IMR-90 (cell line): ENCODE data around the gene PITX3. TPM values are rescaled to one million over a fixed set of nuclear protein-coding genes. Genes with fewer than 3 reads are reported as not detected.
A peak's percentile ranks its signal among the peaks of the same experiment; 100 is the strongest.

Experiments
- ATAC-seq: fragments of 200-7000 bp; cut with Tn5 transposase; 2 replicates; pipeline ENCODE4 v1.9.1; 2020; ENCODE audit warnings: low read depth, mild to moderate bottlenecking, moderate library complexity
- BruUV-seq: library from RNA; stranded (reverse); fragments of 400-500 nt; replicated peaks from 2 replicates; lab custom pipeline; 2021; lab: Mats Ljungman, UMichigan
- CTCF ChIA-PET: fragments of 300-600 bp; formaldehyde crosslinking; extraction: SDS; loops from one replicate; lab custom pipeline; 2021; ENCODE audit warnings: antibody characterized with exemption; lab: Yijun Ruan, JAX
- POLR2A ChIA-PET: fragments of 300-600 bp; sonication (Branson Sonifier 250); formaldehyde crosslinking; loops from one replicate; lab custom pipeline; 2022; ENCODE audit warnings: antibody characterized with exemption; ENCODE audit not compliant: unreplicated experiment; lab: Charles Lee
- DNase-seq: peaks from one replicate; pipeline ENCODE4 v3.0.0; 2013
- H2AFZ ChIP-seq: replicated peaks from 2 replicates; pipeline ENCODE3; 2013; ENCODE audit warnings: low read length, mild to moderate bottlenecking; ENCODE audit not compliant: poor library complexity
- H2AK5ac ChIP-seq: 2 replicates; pipeline ENCODE4 v1.6.1; 2013; ENCODE audit warnings: low read depth, low read length, inconsistent platforms
- H2AK9ac ChIP-seq: replicated peaks from 2 replicates; pipeline ENCODE3; 2013; ENCODE audit warnings: mild to moderate bottlenecking, low read depth, low read length, moderate library complexity; ENCODE audit not compliant: poor library complexity
- H2BK120ac ChIP-seq: 2 replicates; pipeline ENCODE4 v1.6.1; 2013; ENCODE audit warnings: low read depth, low read length, inconsistent platforms
- H2BK15ac ChIP-seq: 3 replicates; pipeline ENCODE4 v1.6.1; 2013; ENCODE audit warnings: low read depth, low read length, inconsistent platforms
- H2BK20ac ChIP-seq: 2 replicates; pipeline ENCODE4 v1.6.1; 2013; ENCODE audit warnings: low read depth, mild to moderate bottlenecking, inconsistent platforms, low read length, moderate library complexity
- H2BK5ac ChIP-seq: 2 replicates; pipeline ENCODE4 v1.6.1; 2013; ENCODE audit warnings: mild to moderate bottlenecking, low read depth, low read length, inconsistent platforms; ENCODE audit not compliant: poor library complexity, severe bottlenecking
- H3K14ac ChIP-seq: replicated peaks from 2 replicates; pipeline ENCODE4 v1.6.1; 2013; ENCODE audit warnings: low read depth, low read length, inconsistent platforms
- H3K18ac ChIP-seq: 2 replicates; pipeline ENCODE4 v1.6.1; 2013; ENCODE audit warnings: low read depth, low read length, control low read depth
- H3K23ac ChIP-seq: 2 replicates; pipeline ENCODE4 v1.6.1; 2013; ENCODE audit warnings: low read depth, low read length, inconsistent platforms
- H3K27ac ChIP-seq: 2 replicates; pipeline ENCODE4 v1.5.1; 2013; ENCODE audit warnings: mild to moderate bottlenecking, control low read depth, low read length; ENCODE audit not compliant: insufficient read depth
- H3K27me3 ChIP-seq: 2 replicates; pipeline ENCODE4 v1.6.1; 2013; ENCODE audit warnings: low read length; ENCODE audit not compliant: control insufficient read depth, insufficient read depth
- H3K36me3 ChIP-seq: 2 replicates; pipeline ENCODE4 v1.6.1; 2013; ENCODE audit warnings: low read length, mixed read lengths; ENCODE audit not compliant: control insufficient read depth, insufficient read depth
- H3K4ac ChIP-seq: 2 replicates; pipeline ENCODE4 v1.6.1; 2013; ENCODE audit warnings: low read depth, low read length, inconsistent platforms
- H3K4me1 ChIP-seq: 2 replicates; pipeline ENCODE4 v1.6.1; 2013; ENCODE audit warnings: low read length, mixed read lengths; ENCODE audit not compliant: control insufficient read depth, insufficient read depth
- H3K4me2 ChIP-seq: 2 replicates; pipeline ENCODE4 v1.6.1; 2013; ENCODE audit warnings: low read depth, mild to moderate bottlenecking, control low read depth, low read length, moderate library complexity
- H3K4me3 ChIP-seq: 2 replicates; pipeline ENCODE4 v1.5.1; 2013; ENCODE audit warnings: low read depth, mild to moderate bottlenecking, control low read depth, low read length, moderate library complexity; ENCODE audit not compliant: insufficient read depth
- H3K56ac ChIP-seq: 2 replicates; pipeline ENCODE4 v1.6.1; 2013; ENCODE audit warnings: low read length, inconsistent platforms; ENCODE audit not compliant: insufficient read depth; ENCODE audit errors: extremely low read depth
- H3K79me1 ChIP-seq, 2 experiments: 2 replicates each; pipeline ENCODE4 v1.6.1; 2013; ENCODE audit warnings: low read length in 2 of 2, inconsistent platforms in 1 of 2, low read depth in 1 of 2
- H3K9ac ChIP-seq: 2 replicates; pipeline ENCODE4 v1.6.1; 2013; ENCODE audit warnings: low read depth, low read length, control low read depth
- H3K9me1 ChIP-seq: 2 replicates; pipeline ENCODE4 v1.6.1; 2013; ENCODE audit warnings: low read length, inconsistent platforms; ENCODE audit not compliant: insufficient read depth
- H3K9me3 ChIP-seq: 2 replicates; pipeline ENCODE4 v1.6.1; 2013; ENCODE audit warnings: low read length; ENCODE audit not compliant: control insufficient read depth, insufficient read depth
- H4K20me1 ChIP-seq: 2 replicates; pipeline ENCODE4 v1.6.1; 2013; ENCODE audit warnings: low read length, inconsistent platforms; ENCODE audit not compliant: insufficient read depth
- H4K5ac ChIP-seq: 2 replicates; pipeline ENCODE4 v1.6.1; 2013; ENCODE audit warnings: mild to moderate bottlenecking, low read depth, low read length, control low read depth
- H4K8ac ChIP-seq, 2 experiments: 2 replicates each; pipeline ENCODE4 v1.6.1; 2013; ENCODE audit warnings: low read depth in 2 of 2, low read length in 2 of 2, control low read depth in 1 of 2, inconsistent platforms in 1 of 2
- H4K91ac ChIP-seq: 2 replicates; pipeline ENCODE4 v1.6.1; 2013; ENCODE audit warnings: low read depth, low read length, inconsistent platforms; ENCODE audit not compliant: insufficient read depth
- BHLHE40 ChIP-seq: fragments of 150-350 bp; IDR thresholded peaks from 2 replicates; pipeline ENCODE4 v1.6.1; 2016; ENCODE audit warnings: mild to moderate bottlenecking, low read depth, low read length
- CEBPB ChIP-seq: IDR thresholded peaks from 2 replicates; pipeline ENCODE4 v1.6.1; 2012; ENCODE audit warnings: low read depth, low read length, improper control_type of control experiment
- CHD1 ChIP-seq: IDR thresholded peaks from 2 replicates; pipeline ENCODE4 v1.6.1; 2012; ENCODE audit warnings: low read depth, low read length, improper control_type of control experiment
- FOS ChIP-seq: fragments of 150-350 bp; IDR thresholded peaks from 2 replicates; pipeline ENCODE4 v1.6.1; 2016; ENCODE audit warnings: low read depth, low read length
- MAFK ChIP-seq: IDR thresholded peaks from 2 replicates; pipeline ENCODE4 v1.6.1; 2012; ENCODE audit warnings: low read depth, low read length, improper control_type of control experiment
- MAZ ChIP-seq: IDR thresholded peaks from 2 replicates; pipeline ENCODE4 v1.6.1; 2012; ENCODE audit warnings: low read depth, mild to moderate bottlenecking, low read length, improper control_type of control experiment, moderate library complexity, borderline replicate concordance
- MXI1 ChIP-seq: IDR thresholded peaks from 2 replicates; pipeline ENCODE4 v1.6.1; 2012; ENCODE audit warnings: low read depth, mild to moderate bottlenecking, low read length, moderate library complexity, borderline replicate concordance
- NFE2L2 ChIP-seq: fragments of 150-350 bp; IDR thresholded peaks from 2 replicates; pipeline ENCODE4 v1.6.1; 2016; ENCODE audit warnings: low read depth, mild to moderate bottlenecking, low read length
- RAD21 ChIP-seq: IDR thresholded peaks from 2 replicates; pipeline ENCODE4 v1.6.1; 2012; ENCODE audit warnings: low read length, improper control_type of control experiment
- RCOR1 ChIP-seq: IDR thresholded peaks from 2 replicates; pipeline ENCODE4 v1.6.1; 2012; ENCODE audit warnings: mild to moderate bottlenecking, low read length, improper control_type of control experiment; ENCODE audit not compliant: insufficient replicate concordance
- RFX5 ChIP-seq: IDR thresholded peaks from 2 replicates; pipeline ENCODE4 v1.8.0; 2012; ENCODE audit warnings: low read depth, mild to moderate bottlenecking, low read length, moderate library complexity
- SMC3 ChIP-seq: fragments of 150-350 bp; IDR thresholded peaks from 2 replicates; pipeline ENCODE4 v1.6.1; 2016; ENCODE audit warnings: low read depth, mild to moderate bottlenecking, antibody characterized with exemption, low read length, moderate library complexity
- WGBS, 2 experiments: methylation state at CpG; one replicate each; pipeline versions ENCODE4 v1.1.5 to v1.1.7; 2013; ENCODE audit warnings: missing lambda C conversion rate in 2 of 2; ENCODE audit not compliant: insufficient read length in 1 of 2; ENCODE audit errors: extremely low coverage in 2 of 2; 5-methylcytosine and 5-hydroxymethylcytosine counted together
- dilution Hi-C: fragments of 300-500 bp; cut with HindIII; formaldehyde crosslinking; loops from one replicate; pipeline ENCODE4 v1.14.3; 2018; ENCODE audit warnings: low sequenced_read_pairs; ENCODE audit not compliant: unreplicated experiment
- in situ Hi-C: fragments of 300-500 bp; cut with MboI; formaldehyde crosslinking; loops from 3 replicates; pipeline ENCODE4 v1.14.3; 2019; ENCODE audit warnings: low sequenced_read_pairs, inconsistent platforms, mixed read lengths
- intact Hi-C: fragments of 100-400 bp; cut with micrococcal nuclease; formaldehyde crosslinking; loops from 2 replicates; pipeline ENCODE4 v1.10.0; 2022
- polyA plus RNA-seq, 3 experiments: library from polyadenylated mRNA; depleted of rRNA; stranded (reverse); fragments of >200 nt; gene quantifications; 2 replicates each; pipeline ENCODE4 v1.2.3, GENCODE V29; 2012; ENCODE audit warnings: low replicate concordance in 1 of 3
- total RNA-seq: library from RNA; depleted of rRNA; stranded (reverse); fragments of >200 nt; gene quantifications from 2 replicates; pipeline ENCODE4 v1.2.3, GENCODE V29; 2012
- TF ChIP-seq, protein P1 (sequence below): fragments of 150-350 bp; IDR thresholded peaks from 2 replicates; pipeline ENCODE4 v1.6.1; 2017; ENCODE audit warnings: mild to moderate bottlenecking, antibody characterized with exemption, low read length, low read depth
- TF ChIP-seq, protein P2 (sequence below): conservative IDR thresholded peaks from 2 replicates; pipeline ENCODE4 v1.5.1; 2012; ENCODE audit warnings: mild to moderate bottlenecking, low read depth, low read length, improper control_type of control experiment
- TF ChIP-seq, protein P3 (sequence below): fragments of 150-350 bp; IDR thresholded peaks from 2 replicates; pipeline ENCODE4 v1.6.1; 2016; ENCODE audit warnings: low read depth, mild to moderate bottlenecking, low read length, moderate library complexity, borderline replicate concordance

PITX3 gene
- total and polyA plus RNA-seq, 2 of the 4 experiments (the other 2 are of a cell fraction) = not detected

DNA sequence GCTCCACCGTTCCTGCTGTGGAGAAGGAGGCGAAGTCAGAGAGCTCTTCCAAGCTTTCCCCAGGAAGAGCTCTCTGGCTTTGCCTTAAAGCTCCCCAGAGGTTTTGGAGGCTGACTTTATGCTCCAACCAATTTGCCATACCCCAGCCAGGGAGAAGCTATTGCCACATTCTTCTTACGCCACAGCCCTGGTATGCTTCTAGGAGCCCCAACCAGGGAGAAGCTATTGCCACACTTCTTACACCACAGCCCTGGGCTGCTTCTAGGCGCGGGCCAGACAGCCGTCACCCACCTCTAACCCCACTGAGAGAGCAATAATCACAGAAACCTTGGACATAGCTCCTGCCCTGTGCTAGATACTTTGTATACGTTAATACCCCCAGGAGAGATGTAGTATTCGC lies 14.3 kb downstream of the PITX3 start:
- Histone ChIP-seq H4K8ac (no peak overlapping the region), H3K18ac (no peak overlapping the region), H3K79me1 (no peaks in the 10 kb centered on the region), H3K23ac (no peak overlapping the region), H2BK120ac (no peak overlapping the region), H3K9ac (no peak overlapping the region), H2BK20ac (no peak overlapping the region), H3K9me3 (no peaks in the 10 kb centered on the region), H4K91ac (no peak overlapping the region), H3K4me1 (peaks cover 11% of the 10 kb centered on the region), H3K4ac (no peak overlapping the region), H3K36me3 (no peaks in the 10 kb centered on the region), H3K56ac (no peak overlapping the region), H2AK9ac (no peak overlapping the region), H3K27me3 (peaks cover 27% of the 10 kb centered on the region), H2BK15ac (no peak overlapping the region), H3K4me2 (no peak overlapping the region), H2AK5ac (no peak overlapping the region), H3K9me1 (0 out of 2 replicates have a peak, but pooled peaks cover 3% of the 10 kb centered on the region), H2AFZ (no peak overlapping the region), H3K4me3 (no peak overlapping the region), H4K20me1 (peaks cover 10% of the 10 kb centered on the region), H3K27ac (no peak overlapping the region), H3K14ac (no peak overlapping the region), H4K5ac (no peak overlapping the region), H2BK5ac (no peak overlapping the region)
- dilution Hi-C loops (no loop called here), intact Hi-C loops (loop anchor here (10.0 kb wide), 1 partner anchor 358 kb away; no protein-coding TSS in a partner anchor), in situ Hi-C loops (loop anchor here (5.0 to 10.0 kb wide), 3 partner anchors 60 to 258 kb away; no protein-coding TSS in a partner anchor)
- DNase-seq (peak; percentile 49), ATAC-seq (peak; percentile 2; the same call in 1 of the 2 replicates)
- no TSS peak for BruUV-seq
- WGBS, 2 experiments = 83% methylated on average over 2 of the region's 8 CpGs; no CpG with 5 or more reads in 1 of the 2 experiments
- ChIA-PET CTCF (interaction anchor here (1.2 to 1.7 kb wide), 2 partner anchors 57 to 125 kb away, joined by 6 to 8 read pairs; no protein-coding TSS in a partner anchor), POLR2A (no interaction called here)
- TF ChIP-seq FOS = no peak
- TF ChIP-seq RCOR1 = no peak
- TF ChIP-seq, protein P1, sequence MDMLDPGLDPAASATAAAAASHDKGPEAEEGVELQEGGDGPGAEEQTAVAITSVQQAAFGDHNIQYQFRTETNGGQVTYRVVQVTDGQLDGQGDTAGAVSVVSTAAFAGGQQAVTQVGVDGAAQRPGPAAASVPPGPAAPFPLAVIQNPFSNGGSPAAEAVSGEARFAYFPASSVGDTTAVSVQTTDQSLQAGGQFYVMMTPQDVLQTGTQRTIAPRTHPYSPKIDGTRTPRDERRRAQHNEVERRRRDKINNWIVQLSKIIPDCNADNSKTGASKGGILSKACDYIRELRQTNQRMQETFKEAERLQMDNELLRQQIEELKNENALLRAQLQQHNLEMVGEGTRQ = no peak
- no peak for TF ChIP-seq SMC3
- TF ChIP-seq RAD21 = no peak
- TF ChIP-seq, protein P2, sequence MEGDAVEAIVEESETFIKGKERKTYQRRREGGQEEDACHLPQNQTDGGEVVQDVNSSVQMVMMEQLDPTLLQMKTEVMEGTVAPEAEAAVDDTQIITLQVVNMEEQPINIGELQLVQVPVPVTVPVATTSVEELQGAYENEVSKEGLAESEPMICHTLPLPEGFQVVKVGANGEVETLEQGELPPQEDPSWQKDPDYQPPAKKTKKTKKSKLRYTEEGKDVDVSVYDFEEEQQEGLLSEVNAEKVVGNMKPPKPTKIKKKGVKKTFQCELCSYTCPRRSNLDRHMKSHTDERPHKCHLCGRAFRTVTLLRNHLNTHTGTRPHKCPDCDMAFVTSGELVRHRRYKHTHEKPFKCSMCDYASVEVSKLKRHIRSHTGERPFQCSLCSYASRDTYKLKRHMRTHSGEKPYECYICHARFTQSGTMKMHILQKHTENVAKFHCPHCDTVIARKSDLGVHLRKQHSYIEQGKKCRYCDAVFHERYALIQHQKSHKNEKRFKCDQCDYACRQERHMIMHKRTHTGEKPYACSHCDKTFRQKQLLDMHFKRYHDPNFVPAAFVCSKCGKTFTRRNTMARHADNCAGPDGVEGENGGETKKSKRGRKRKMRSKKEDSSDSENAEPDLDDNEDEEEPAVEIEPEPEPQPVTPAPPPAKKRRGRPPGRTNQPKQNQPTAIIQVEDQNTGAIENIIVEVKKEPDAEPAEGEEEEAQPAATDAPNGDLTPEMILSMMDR = no peak
- no peak for TF ChIP-seq NFE2L2
- no peak for TF ChIP-seq RFX5
- no peak for TF ChIP-seq BHLHE40
- TF ChIP-seq MAZ = peak; percentile 20; the same call in 1 of the 2 replicates
- TF ChIP-seq CHD1 = no peak
- TF ChIP-seq MXI1 = no peak
- TF ChIP-seq, protein P3, sequence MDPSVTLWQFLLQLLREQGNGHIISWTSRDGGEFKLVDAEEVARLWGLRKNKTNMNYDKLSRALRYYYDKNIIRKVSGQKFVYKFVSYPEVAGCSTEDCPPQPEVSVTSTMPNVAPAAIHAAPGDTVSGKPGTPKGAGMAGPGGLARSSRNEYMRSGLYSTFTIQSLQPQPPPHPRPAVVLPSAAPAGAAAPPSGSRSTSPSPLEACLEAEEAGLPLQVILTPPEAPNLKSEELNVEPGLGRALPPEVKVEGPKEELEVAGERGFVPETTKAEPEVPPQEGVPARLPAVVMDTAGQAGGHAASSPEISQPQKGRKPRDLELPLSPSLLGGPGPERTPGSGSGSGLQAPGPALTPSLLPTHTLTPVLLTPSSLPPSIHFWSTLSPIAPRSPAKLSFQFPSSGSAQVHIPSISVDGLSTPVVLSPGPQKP = no peak
- TF ChIP-seq CEBPB = peak; percentile 93
- no peak for TF ChIP-seq MAFK
